HEK293T (cell line): Measurements from ENCODE around the gene THRB.

ENCODE experiments used
- CTBP1 ChIP-seq: fragments of 450-650 bp; IDR thresholded peaks from 2 replicates; pipeline ENCODE4 v1.6.1; 2016; ENCODE audit warnings: borderline replicate concordance
- PKNOX1 ChIP-seq: fragments of 450-650 bp; IDR thresholded peaks from 2 replicates; pipeline ENCODE4 v1.6.1; 2016
- SP1 ChIP-seq: fragments of 450-650 bp; IDR thresholded peaks from 2 replicates; pipeline ENCODE4 v1.6.1; 2017

- no peak for TF ChIP-seq SP1
- TF ChIP-seq PKNOX1, result no peak
- no peak for TF ChIP-seq CTBP1
Observed at GRCh38 chr3:24382647-24383046, 112.0 kb downstream of the THRB start.
